ENCODE data around the gene CPA3.

The CPA3 gene

GRCh38 chr3:148861277-148861869, 3.7 kb upstream of the CPA3 start:
- peak; percentile 3 for DNase-seq

- no peak for DNase-seq
Observed at GRCh38 chr3:148863297-148863696, 1.8 kb upstream of the CPA3 start.

- DNase-seq = no peak
Observed at GRCh38 chr3:148863814-148864213, 1.3 kb upstream of the CPA3 start.

- DNase-seq = no peak
Observed at GRCh38 chr3:148866261-148866660, 1.2 kb downstream of the CPA3 start.

- no peak for DNase-seq
Observed at GRCh38 chr3:148873270-148873927, 8.3 kb downstream of the CPA3 start.

- DNase-seq = no peak
Observed at GRCh38 chr3:148873977-148874376, 8.9 kb downstream of the CPA3 start.

GRCh38 chr3:148878095-148878494, 13.0 kb downstream of the CPA3 start:
- no peak for DNase-seq

GRCh38 chr3:148879256-148879655, 14.2 kb downstream of the CPA3 start:
- DNase-seq = no peak

GRCh38 chr3:148880681-148881080, 15.6 kb downstream of the CPA3 start:
- DNase-seq = no peak

- no peak for DNase-seq
Observed at GRCh38 chr3:148881286-148881685, 16.2 kb downstream of the CPA3 start.

GRCh38 chr3:148882288-148882687, 17.2 kb downstream of the CPA3 start:
- peak; percentile 60 for DNase-seq

GRCh38 chr3:148883163-148883562, 18.1 kb downstream of the CPA3 start:
- no peak for DNase-seq

- no peak for DNase-seq
Observed at GRCh38 chr3:148884261-148884660, 19.2 kb downstream of the CPA3 start.

- DNase-seq = no peak
Observed at GRCh38 chr3:148889828-148890227, 24.7 kb downstream of the CPA3 start.

GRCh38 chr3:148896062-148896461, 31.0 kb downstream of the CPA3 start:
- no peak for DNase-seq

- DNase-seq = no peak
Observed at GRCh38 chr3:148901987-148902791, 37.1 kb downstream of the CPA3 start.

- DNase-seq = no peak
Observed at GRCh38 chr3:148903022-148903442, 37.9 kb downstream of the CPA3 start.

- no peak for DNase-seq
Observed at GRCh38 chr3:148903941-148904340, 38.8 kb downstream of the CPA3 start.

GRCh38 chr3:148906667-148907066, 41.6 kb downstream of the CPA3 start:
- DNase-seq = no peak

- no peak for DNase-seq
Observed at GRCh38 chr3:148911173-148911572, 46.1 kb downstream of the CPA3 start.

- DNase-seq = no peak
Observed at GRCh38 chr3:148911592-148911991, 46.5 kb downstream of the CPA3 start.

- no peak for DNase-seq
Observed at GRCh38 chr3:148914936-148915690, 50.0 kb downstream of the CPA3 start.

GRCh38 chr3:148916132-148916531, 51.0 kb downstream of the CPA3 start:
- DNase-seq = no peak
